Chondrocyte (in vitro differentiated cells): Measurements from ENCODE around the gene TUBA1C. TPM values are rescaled to one million over a fixed set of nuclear protein-coding genes. Genes with fewer than 3 reads are reported as not detected.

Source experiments
- DNase-seq: peaks from one replicate; pipeline ENCODE4 v3.0.0; 2021; ENCODE audit warnings: mixed read lengths, low spot score
- H3K27ac Mint-ChIP-seq: one replicate; pipeline ENCODE4 v1.8.0; 2021; ENCODE audit warnings: mild to moderate bottlenecking, moderate library complexity, mixed read lengths; ENCODE audit not compliant: unreplicated experiment
- H3K27me3 Mint-ChIP-seq: 2 replicates; pipeline ENCODE4 v1.8.0; 2021; ENCODE audit warnings: low read depth, mixed read lengths
- H3K36me3 Mint-ChIP-seq: 2 replicates; pipeline ENCODE4 v1.8.0; 2021; ENCODE audit warnings: low read depth, mixed read lengths
- H3K4me1 Mint-ChIP-seq: 2 replicates; pipeline ENCODE4 v1.8.0; 2021; ENCODE audit warnings: low read depth, mild to moderate bottlenecking, mixed read lengths
- H3K4me3 Mint-ChIP-seq: one replicate; pipeline ENCODE4 v1.8.0; 2021; ENCODE audit warnings: mild to moderate bottlenecking, moderate library complexity, mixed read lengths; ENCODE audit not compliant: unreplicated experiment
- H3K9me3 Mint-ChIP-seq: 2 replicates; pipeline ENCODE4 v1.8.0; 2021; ENCODE audit warnings: low read depth, mixed read lengths
- CTCF ChIP-seq: fragments of 200-600 bp; sonication (generic); IDR thresholded peaks from 2 replicates; pipeline ENCODE4 v1.5.0; 2021; ENCODE audit warnings: antibody characterized with exemption, mild to moderate bottlenecking, moderate library complexity
- total RNA-seq: library from RNA; stranded (reverse); gene quantifications from 3 replicates; pipeline ENCODE4 v1.2.1, GENCODE V29; 2021

TUBA1C gene
- total RNA-seq, 1 donor from 2014 or later, result 171 TPM

GRCh38 chr12:49223590-49224369 is 41.1 kb upstream of the TUBA1C start:
- H3K27ac Mint-ChIP-seq, result no peak overlapping the region
- TF ChIP-seq CTCF, result no peak
- no peaks in the 10 kb centered on the region for H3K36me3 Mint-ChIP-seq

GRCh38 chr12:49225576-49226166 is 39.2 kb upstream of the TUBA1C start:
- no peak overlapping the region for H3K4me3 Mint-ChIP-seq
- no peaks in the 10 kb centered on the region for H3K36me3 Mint-ChIP-seq
- H3K9me3 Mint-ChIP-seq, result no peaks in the 10 kb centered on the region
- peaks cover 22% of the 10 kb centered on the region for H3K4me1 Mint-ChIP-seq
- H3K27ac Mint-ChIP-seq, result no peak overlapping the region
- peak; percentile 39 for TF ChIP-seq CTCF
- no peaks in the 10 kb centered on the region for H3K27me3 Mint-ChIP-seq
- DNase-seq, result no peak

More at GRCh38 chr12:49223590-49224369, 41.1 kb upstream of the TUBA1C start:
- no peaks in the 10 kb centered on the region for H3K9me3 Mint-ChIP-seq
- H3K4me1 Mint-ChIP-seq, result peaks cover 25% of the 10 kb centered on the region
- H3K4me3 Mint-ChIP-seq, result no peak overlapping the region
- DNase-seq, result no peak
- H3K27me3 Mint-ChIP-seq, result no peaks in the 10 kb centered on the region

GRCh38 chr12:49227713-49228112 is 37.2 kb upstream of the TUBA1C start:
- no peak for DNase-seq
- no peak overlapping the region for H3K27ac Mint-ChIP-seq
- peaks cover 24% of the 10 kb centered on the region for H3K4me1 Mint-ChIP-seq
- no peaks in the 10 kb centered on the region for H3K36me3 Mint-ChIP-seq
- H3K4me3 Mint-ChIP-seq, result no peak overlapping the region
- no peak for TF ChIP-seq CTCF
- H3K27me3 Mint-ChIP-seq, result no peaks in the 10 kb centered on the region
- no peaks in the 10 kb centered on the region for H3K9me3 Mint-ChIP-seq

GRCh38 chr12:49228653-49229052 is 36.2 kb upstream of the TUBA1C start:
- Mint-ChIP-seq H3K4me1 (peaks cover 25% of the 10 kb centered on the region), H3K27me3 (no peaks in the 10 kb centered on the region)

More at GRCh38 chr12:49228653-49229052, 36.2 kb upstream of the TUBA1C start:
- Mint-ChIP-seq H3K4me3 (no peak overlapping the region), H3K27ac (no peak overlapping the region), H3K9me3 (no peaks in the 10 kb centered on the region), H3K36me3 (no peaks in the 10 kb centered on the region)
- no peak for TF ChIP-seq CTCF
- DNase-seq, result no peak
